ENCODE results near the gene TBC1D1.

DNA sequence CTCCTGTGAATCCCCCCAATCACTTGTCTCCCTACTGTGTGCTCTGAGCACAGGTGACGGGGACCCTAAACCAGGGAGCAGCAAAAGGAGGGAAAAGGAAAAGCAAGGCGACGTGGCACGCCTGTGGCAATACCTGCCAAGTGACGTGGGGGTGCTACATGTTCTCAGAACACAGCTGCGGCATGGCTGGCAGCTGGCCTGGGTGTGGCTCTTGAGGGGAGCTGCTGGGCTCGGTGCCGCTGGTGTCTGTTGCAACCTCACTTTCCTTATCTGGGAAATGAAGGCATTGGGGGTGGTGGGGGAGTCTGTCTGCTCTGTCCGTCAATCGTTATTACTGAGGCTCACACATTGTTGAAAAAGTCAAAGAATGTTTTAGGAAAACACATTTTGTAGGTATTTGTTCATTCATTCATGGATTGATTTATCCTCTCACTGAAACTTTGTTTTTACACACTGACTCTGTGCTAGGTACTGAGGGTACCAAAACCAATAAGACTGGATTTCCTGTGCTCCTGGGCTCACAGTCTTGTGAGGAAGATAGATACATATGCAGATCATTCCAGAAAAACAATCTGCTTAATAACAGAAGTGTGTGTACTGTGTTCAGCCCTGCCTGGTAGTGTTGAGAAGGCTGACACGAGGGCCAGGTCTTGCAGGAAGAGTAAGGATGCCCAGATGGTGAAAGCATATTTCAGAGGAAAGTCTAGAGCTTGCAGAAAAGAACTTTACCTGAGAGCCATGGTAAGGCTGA lies 286.9 kb downstream of the TBC1D1 start:
- TF ChIP-seq, protein P1, sequence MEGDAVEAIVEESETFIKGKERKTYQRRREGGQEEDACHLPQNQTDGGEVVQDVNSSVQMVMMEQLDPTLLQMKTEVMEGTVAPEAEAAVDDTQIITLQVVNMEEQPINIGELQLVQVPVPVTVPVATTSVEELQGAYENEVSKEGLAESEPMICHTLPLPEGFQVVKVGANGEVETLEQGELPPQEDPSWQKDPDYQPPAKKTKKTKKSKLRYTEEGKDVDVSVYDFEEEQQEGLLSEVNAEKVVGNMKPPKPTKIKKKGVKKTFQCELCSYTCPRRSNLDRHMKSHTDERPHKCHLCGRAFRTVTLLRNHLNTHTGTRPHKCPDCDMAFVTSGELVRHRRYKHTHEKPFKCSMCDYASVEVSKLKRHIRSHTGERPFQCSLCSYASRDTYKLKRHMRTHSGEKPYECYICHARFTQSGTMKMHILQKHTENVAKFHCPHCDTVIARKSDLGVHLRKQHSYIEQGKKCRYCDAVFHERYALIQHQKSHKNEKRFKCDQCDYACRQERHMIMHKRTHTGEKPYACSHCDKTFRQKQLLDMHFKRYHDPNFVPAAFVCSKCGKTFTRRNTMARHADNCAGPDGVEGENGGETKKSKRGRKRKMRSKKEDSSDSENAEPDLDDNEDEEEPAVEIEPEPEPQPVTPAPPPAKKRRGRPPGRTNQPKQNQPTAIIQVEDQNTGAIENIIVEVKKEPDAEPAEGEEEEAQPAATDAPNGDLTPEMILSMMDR (IDR thresholded peaks at IDR 0.05), result no peak
- no peak for TF ChIP-seq POLR2A (IDR thresholded peaks at IDR 0.05)

All from vagina (tissue), 2 donors.